ENCODE data around the gene TBC1D8B. TPM values are rescaled to one million over a fixed set of nuclear protein-coding genes. Genes with fewer than 3 reads are reported as not detected.

Gene TBC1D8B
- total RNA-seq, 1 experiment from 2014 or later = 9.2 TPM

DNA sequence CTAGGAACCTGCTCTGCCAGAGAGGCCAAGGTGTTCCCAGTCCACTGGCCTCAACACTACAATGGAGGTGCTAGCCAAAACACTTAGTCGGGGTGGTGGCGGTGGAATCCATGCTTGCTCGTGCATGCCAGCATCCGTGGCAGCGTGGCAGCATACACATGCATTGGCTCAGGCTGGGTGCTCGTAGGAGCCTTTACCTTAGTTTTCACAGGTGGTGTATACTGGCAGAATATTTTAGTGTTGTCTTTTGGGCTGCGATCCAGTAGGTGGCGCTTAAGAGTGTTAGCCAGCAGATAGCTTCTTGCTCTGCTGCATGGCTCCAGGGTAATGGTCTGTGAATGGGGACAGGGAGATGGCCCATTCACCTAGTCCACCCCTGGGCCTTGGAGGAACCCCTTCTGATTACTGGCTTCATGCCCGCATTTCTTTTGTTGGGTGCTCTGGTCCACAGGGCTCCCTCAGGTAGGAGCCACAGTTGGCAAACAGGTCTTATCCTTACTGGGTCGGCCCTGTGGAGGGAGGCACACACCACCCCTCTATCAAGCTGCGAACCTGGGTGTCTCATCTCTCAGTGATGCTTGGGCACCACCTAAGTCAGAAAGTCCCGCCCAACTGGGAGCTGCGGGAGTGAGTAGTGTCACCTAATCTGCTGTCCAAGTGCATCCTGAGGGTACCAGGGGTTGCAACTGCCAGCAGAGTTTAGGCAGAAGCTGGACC lies 60.7 kb downstream of the TBC1D8B start:
- DNase-seq (ENCODE audit: low read depth, low spot score) (peak; percentile 1), ATAC-seq (peak; percentile 84)
- Histone ChIP-seq H3K9ac (ENCODE audit: low read length) (no peak overlapping the region), H4K20me1 (ENCODE audit: insufficient read depth) (no peaks in the 10 kb centered on the region), H3K4me2 (ENCODE audit: low read length) (no peak overlapping the region), H3K4me1 (ENCODE audit: control insufficient read depth in 1 of 2, insufficient read depth in 2 of 2, low read length in 2 of 2) (no peaks in the 10 kb centered on the region), H3K27ac (ENCODE audit: low read depth, low read length) (no peak overlapping the region), H3K4me3 (replicated peaks in 1 of 2; ENCODE audit: low read depth in 1 of 2, low read length in 2 of 2) (no peak overlapping the region), H3K9me2 (ENCODE audit: insufficient read depth) (no peaks in the 10 kb centered on the region), H3K79me2 (ENCODE audit: insufficient read depth, low read length) (no peaks in the 10 kb centered on the region), H3K27me3 (ENCODE audit: insufficient read depth, low read length) (no peaks in the 10 kb centered on the region), H2AFZ (ENCODE audit: low read depth, low read length, poor library complexity, severe bottlenecking) (no peak overlapping the region), H3K36me3 (ENCODE audit: control insufficient read depth in 1 of 2, insufficient read depth in 2 of 2, low read length in 2 of 2) (no peaks in the 10 kb centered on the region), H3K9me3 (ENCODE audit: control insufficient read depth in 1 of 2, insufficient read depth in 1 of 2, low read depth in 1 of 2, low read length in 2 of 2) (no peaks in the 10 kb centered on the region)
- BruUV-seq (replicated peaks) = no TSS peak
- ChIA-PET RAD21 (ENCODE audit: low non-redundant PET in 1 of 2, low total read pairs in 2 of 2, uncharacterized antibody in 2 of 2, unreplicated experiment in 2 of 2) (no interaction called here), POLR2A (no interaction called here), CTCF (no interaction called here)
- TF ChIP-seq, protein P1, sequence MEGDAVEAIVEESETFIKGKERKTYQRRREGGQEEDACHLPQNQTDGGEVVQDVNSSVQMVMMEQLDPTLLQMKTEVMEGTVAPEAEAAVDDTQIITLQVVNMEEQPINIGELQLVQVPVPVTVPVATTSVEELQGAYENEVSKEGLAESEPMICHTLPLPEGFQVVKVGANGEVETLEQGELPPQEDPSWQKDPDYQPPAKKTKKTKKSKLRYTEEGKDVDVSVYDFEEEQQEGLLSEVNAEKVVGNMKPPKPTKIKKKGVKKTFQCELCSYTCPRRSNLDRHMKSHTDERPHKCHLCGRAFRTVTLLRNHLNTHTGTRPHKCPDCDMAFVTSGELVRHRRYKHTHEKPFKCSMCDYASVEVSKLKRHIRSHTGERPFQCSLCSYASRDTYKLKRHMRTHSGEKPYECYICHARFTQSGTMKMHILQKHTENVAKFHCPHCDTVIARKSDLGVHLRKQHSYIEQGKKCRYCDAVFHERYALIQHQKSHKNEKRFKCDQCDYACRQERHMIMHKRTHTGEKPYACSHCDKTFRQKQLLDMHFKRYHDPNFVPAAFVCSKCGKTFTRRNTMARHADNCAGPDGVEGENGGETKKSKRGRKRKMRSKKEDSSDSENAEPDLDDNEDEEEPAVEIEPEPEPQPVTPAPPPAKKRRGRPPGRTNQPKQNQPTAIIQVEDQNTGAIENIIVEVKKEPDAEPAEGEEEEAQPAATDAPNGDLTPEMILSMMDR (IDR thresholded peaks at IDR 0.05 in 2 of 3, conservative IDR thresholded peaks at IDR 0.05 in 1 of 3; ENCODE audit: borderline replicate concordance in 1 of 3, insufficient read depth in 1 of 3, low read depth in 2 of 3, low read length in 2 of 3) = peak; percentile 8 to 62 (median 59); a peak in 4 of 6 replicates
- 0 out of 2 replicates have a peak, but pooled peaks have one; percentile 25 for TF ChIP-seq RAD21 (IDR thresholded peaks at IDR 0.05; ENCODE audit: low read depth)
- no peak for TF ChIP-seq FOSL1 (IDR thresholded peaks at IDR 0.05; ENCODE audit: low read depth)
- TF ChIP-seq, protein P2, sequence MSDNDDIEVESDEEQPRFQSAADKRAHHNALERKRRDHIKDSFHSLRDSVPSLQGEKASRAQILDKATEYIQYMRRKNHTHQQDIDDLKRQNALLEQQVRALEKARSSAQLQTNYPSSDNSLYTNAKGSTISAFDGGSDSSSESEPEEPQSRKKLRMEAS (IDR thresholded peaks at IDR 0.05) = no peak
- intact Hi-C loops (cut with micrococcal nuclease) = no loop called here

- Histone ChIP-seq H3K9me3 (ENCODE audit: control insufficient read depth in 1 of 2, insufficient read depth in 1 of 2, low read depth in 1 of 2, low read length in 2 of 2) (no peaks in the 10 kb centered on the region), H3K36me3 (ENCODE audit: control insufficient read depth in 1 of 2, insufficient read depth in 2 of 2, low read length in 2 of 2) (no peaks in the 10 kb centered on the region), H3K4me2 (ENCODE audit: low read length) (no peak overlapping the region), H4K20me1 (ENCODE audit: insufficient read depth) (no peaks in the 10 kb centered on the region), H2AFZ (ENCODE audit: low read depth, low read length, poor library complexity, severe bottlenecking) (no peak overlapping the region), H3K79me2 (ENCODE audit: insufficient read depth, low read length) (no peaks in the 10 kb centered on the region), H3K9ac (ENCODE audit: low read length) (no peak overlapping the region), H3K27me3 (ENCODE audit: insufficient read depth, low read length) (no peaks in the 10 kb centered on the region), H3K4me3 (replicated peaks in 1 of 2; ENCODE audit: low read depth in 1 of 2, low read length in 2 of 2) (no peak overlapping the region), H3K27ac (ENCODE audit: low read depth, low read length) (no peak overlapping the region), H3K9me2 (ENCODE audit: insufficient read depth) (no peaks in the 10 kb centered on the region), H3K4me1 (ENCODE audit: control insufficient read depth in 1 of 2, insufficient read depth in 2 of 2, low read length in 2 of 2) (no peaks in the 10 kb centered on the region)
- RAD21 ChIA-PET (ENCODE audit: low non-redundant PET in 1 of 2, low total read pairs in 2 of 2, uncharacterized antibody in 2 of 2, unreplicated experiment in 2 of 2) = no interaction called here
- DNase-seq (ENCODE audit: low read depth, low spot score) = no peak
- ATAC-seq = no peak
- CTCF ChIA-PET = no interaction called here
- POLR2A ChIA-PET = no interaction called here
- BruUV-seq (replicated peaks) = no TSS peak
- intact Hi-C loops (cut with micrococcal nuclease) = no loop called here
- TF ChIP-seq, protein P1 (IDR thresholded peaks at IDR 0.05 in 2 of 3, conservative IDR thresholded peaks at IDR 0.05 in 1 of 3; ENCODE audit: borderline replicate concordance in 1 of 3, insufficient read depth in 1 of 3, low read depth in 2 of 3, low read length in 2 of 3) = no peak
- TF ChIP-seq SP1 (IDR thresholded peaks at IDR 0.05; ENCODE audit: low read depth) = no peak
- TF ChIP-seq, protein P2 (IDR thresholded peaks at IDR 0.05) = no peak
- no peak for TF ChIP-seq YY1 (IDR thresholded peaks at IDR 0.05; ENCODE audit: extremely low read depth, insufficient replicate concordance, low read depth, low read length)
- no peak for TF ChIP-seq POLR2A (IDR thresholded peaks at IDR 0.05; ENCODE audit: borderline replicate concordance, extremely low read depth, insufficient read depth, insufficient read length)
- TF ChIP-seq JUND (IDR thresholded peaks at IDR 0.05) = no peak
- TF ChIP-seq TCF7L2 (IDR thresholded peaks at IDR 0.05; ENCODE audit: borderline replicate concordance, extremely low read depth, insufficient read depth, insufficient read length) = no peak
- TF ChIP-seq SIN3A (IDR thresholded peaks at IDR 0.05; ENCODE audit: low read depth) = no peak
- TF ChIP-seq ZFX (IDR thresholded peaks at IDR 0.05) = no peak
- TF ChIP-seq CEBPB (IDR thresholded peaks at IDR 0.05; ENCODE audit: low read depth) = no peak
- TF ChIP-seq SRF (IDR thresholded peaks at IDR 0.05; ENCODE audit: low read depth) = no peak
- TF ChIP-seq RAD21 (IDR thresholded peaks at IDR 0.05; ENCODE audit: low read depth) = no peak
- TF ChIP-seq ATF3 (IDR thresholded peaks at IDR 0.05) = no peak
- TF ChIP-seq ZNF274 (IDR thresholded peaks at IDR 0.05; ENCODE audit: low read depth, low read length) = no peak
- TF ChIP-seq EZH2 (IDR thresholded peaks at IDR 0.05) = no peak
These were observed 61.2 kb downstream of the TBC1D8B start for GRCh38 chrX:106863697-106864096.

Data from HCT116 (cell line).